BE2C (cell line): ENCODE data around the gene SSPN.

Source experiments
- DNase-seq: peaks from one replicate; pipeline ENCODE4 v3.0.0-alpha.2; 2020
- H3K27me3 ChIP-seq: fragments of 250-450 bp; sonication (Bioruptor Pico); 2 replicates; pipeline ENCODE4 v1.5.1; 2020; ENCODE audit warnings: mild to moderate bottlenecking
- H3K36me3 ChIP-seq: fragments of 250-450 bp; sonication (Bioruptor Pico); 2 replicates; pipeline ENCODE4 v1.5.1; 2020; ENCODE audit warnings: mild to moderate bottlenecking
- H3K4me1 ChIP-seq: fragments of 250-450 bp; sonication (Bioruptor Pico); 2 replicates; pipeline ENCODE4 v1.5.1; 2020
- H3K4me3 ChIP-seq: 2 replicates; pipeline ENCODE4 v1.5.1; 2011; ENCODE audit warnings: low read depth, low read length
- H3K9me3 ChIP-seq: fragments of 250-450 bp; sonication (Bioruptor Pico); 2 replicates; pipeline ENCODE4 v1.5.1; 2020
- CTCF ChIP-seq: IDR thresholded peaks from 2 replicates; pipeline ENCODE4 v1.5.1; 2012; ENCODE audit warnings: mild to moderate bottlenecking, low read depth, low read length

The SSPN gene

GRCh38 chr12:26299751-26300150 lies 104.4 kb downstream of the SSPN start:
- Histone ChIP-seq H3K27me3 (no peaks in the 10 kb centered on the region), H3K36me3 (no peaks in the 10 kb centered on the region), H3K4me1 (peaks cover 10% of the 10 kb centered on the region), H3K9me3 (no peaks in the 10 kb centered on the region), H3K4me3 (no peak overlapping the region)
- DNase-seq = no peak
- no peak for TF ChIP-seq CTCF
